Activated naive CD8-positive, alpha-beta T cell treated with anti-CD3 and anti-CD28 coated beads, Interleukin-2, amount 50 U/mL, for 24 hours (primary cell): ENCODE results near the gene POLR2F.

ENCODE experiments used
- ATAC-seq: fragments of 150-1000 bp; cut with Tn5 transposase; one replicate; pipeline ENCODE4 v1.10.0; 2021
- DNase-seq: peaks from one replicate; pipeline ENCODE4 v3.0.0; 2021
- H3K27ac Mint-ChIP-seq: one replicate; pipeline ENCODE4 v1.8.0; 2021; ENCODE audit warnings: mild to moderate bottlenecking, mixed read lengths
- H3K27me3 Mint-ChIP-seq: one replicate; pipeline ENCODE4 v1.8.0; 2021; ENCODE audit warnings: mixed read lengths
- H3K36me3 Mint-ChIP-seq: one replicate; pipeline ENCODE4 v1.8.0; 2021; ENCODE audit warnings: low read depth, mixed read lengths
- H3K4me1 Mint-ChIP-seq: one replicate; pipeline ENCODE4 v1.8.0; 2021; ENCODE audit warnings: mixed read lengths
- H3K4me3 Mint-ChIP-seq: one replicate; pipeline ENCODE4 v1.8.0; 2021; ENCODE audit warnings: mild to moderate bottlenecking, moderate library complexity, mixed read lengths
- H3K9me3 Mint-ChIP-seq: one replicate; pipeline ENCODE4 v1.8.0; 2021; ENCODE audit warnings: mixed read lengths

POLR2F gene

GRCh38 chr22:37918580-37919270 is 34.8 kb upstream of the POLR2F start:
- no peak overlapping the region for H3K27ac Mint-ChIP-seq
- DNase-seq (no peak), ATAC-seq (no peak)
- no peaks in the 10 kb centered on the region for H3K9me3 Mint-ChIP-seq
- H3K4me3 Mint-ChIP-seq: no peak overlapping the region
- H3K4me1 Mint-ChIP-seq: peaks cover 5% of the 10 kb centered on the region
- peaks cover 8% of the 10 kb centered on the region for H3K36me3 Mint-ChIP-seq
- H3K27me3 Mint-ChIP-seq: no peaks in the 10 kb centered on the region

DNA sequence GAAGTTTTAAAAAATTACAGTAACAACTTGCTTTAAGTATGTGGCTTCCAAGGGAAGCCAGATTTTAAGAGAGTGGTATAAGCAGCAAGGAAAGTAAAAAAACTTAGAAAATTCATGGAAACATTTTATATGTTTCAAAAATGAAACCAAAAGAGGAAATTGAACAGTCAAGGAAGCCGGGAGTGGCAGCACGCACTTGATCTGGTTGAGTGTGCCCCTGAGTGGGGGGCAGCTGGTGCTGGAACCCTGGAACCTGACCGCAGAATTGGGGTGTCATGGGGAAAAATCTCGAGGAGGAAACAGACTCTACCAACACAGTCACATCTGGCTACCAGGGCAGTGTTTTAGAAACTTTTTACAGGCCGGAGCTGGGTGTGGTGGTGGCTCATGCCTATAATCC is 33.4 kb upstream of the POLR2F start:
- DNase-seq (no peak), ATAC-seq (no peak)
- Mint-ChIP-seq H3K36me3 (peaks cover 8% of the 10 kb centered on the region), H3K27ac (peak overlapping the region; percentile 90), H3K9me3 (no peaks in the 10 kb centered on the region), H3K27me3 (no peaks in the 10 kb centered on the region), H3K4me3 (no peak overlapping the region), H3K4me1 (peaks cover 5% of the 10 kb centered on the region)

DNA sequence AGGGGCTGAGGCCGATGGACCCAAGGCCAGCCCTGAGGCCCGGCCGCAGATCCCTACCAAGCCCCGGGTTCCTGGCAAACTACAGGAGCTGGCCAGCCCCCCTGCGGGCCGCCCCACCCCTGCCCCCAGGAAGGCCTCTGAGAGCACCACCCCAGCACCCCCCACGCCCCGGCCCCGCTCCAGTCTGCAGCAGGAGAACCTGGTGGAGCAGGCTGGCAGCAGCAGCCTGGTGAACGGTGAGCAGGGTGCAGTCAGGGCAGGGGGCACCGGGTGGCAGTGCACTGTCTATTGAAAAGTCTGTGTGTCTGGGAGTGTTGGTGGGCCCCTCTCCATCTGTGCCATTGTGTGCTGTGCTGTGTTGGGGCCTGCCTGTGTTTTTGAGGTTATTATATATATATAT is 31.3 kb upstream of the POLR2F start:
- H3K9me3 Mint-ChIP-seq: no peaks in the 10 kb centered on the region
- no peak overlapping the region for H3K4me3 Mint-ChIP-seq
- ATAC-seq: no peak
- peaks cover 5% of the 10 kb centered on the region for H3K4me1 Mint-ChIP-seq
- no peak for DNase-seq
- no peaks in the 10 kb centered on the region for H3K27me3 Mint-ChIP-seq
- H3K36me3 Mint-ChIP-seq: peaks cover 8% of the 10 kb centered on the region
- H3K27ac Mint-ChIP-seq: no peak overlapping the region

DNA sequence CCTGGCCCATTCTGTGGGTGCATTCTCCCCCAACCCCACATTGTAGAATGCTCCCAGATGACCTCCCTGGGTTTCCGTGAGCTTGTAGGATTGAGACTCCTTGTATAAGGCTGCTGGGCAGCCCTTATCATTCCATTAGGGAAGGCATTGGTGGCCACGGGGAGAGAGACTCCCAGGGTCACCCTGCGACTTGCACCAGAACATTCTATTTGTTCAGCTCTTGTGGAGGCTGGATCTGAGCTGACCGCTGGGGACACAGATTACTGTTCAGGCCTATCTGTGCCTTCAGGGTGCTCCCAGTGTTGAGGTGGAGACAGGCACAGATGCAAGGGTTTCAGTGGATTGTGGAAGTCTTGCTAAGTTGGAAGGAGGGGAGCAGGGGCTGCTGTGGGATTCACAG is 29.6 kb upstream of the POLR2F start:
- no peak for ATAC-seq
- H3K9me3 Mint-ChIP-seq: no peaks in the 10 kb centered on the region
- no peak overlapping the region for H3K27ac Mint-ChIP-seq

GRCh38 chr22:37924386-37925065 is 29.0 kb upstream of the POLR2F start:
- H3K9me3 Mint-ChIP-seq: no peaks in the 10 kb centered on the region
- no peak for ATAC-seq
- no peak overlapping the region for H3K4me3 Mint-ChIP-seq
- no peak overlapping the region for H3K27ac Mint-ChIP-seq
- H3K4me1 Mint-ChIP-seq: peaks cover 5% of the 10 kb centered on the region
- no peaks in the 10 kb centered on the region for H3K27me3 Mint-ChIP-seq
- H3K36me3 Mint-ChIP-seq: peaks cover 8% of the 10 kb centered on the region
- no peak for DNase-seq

More for the DNA sequence above, 29.6 kb upstream of the POLR2F start:
- H3K36me3 Mint-ChIP-seq: peaks cover 8% of the 10 kb centered on the region
- no peak for DNase-seq
- peaks cover 5% of the 10 kb centered on the region for H3K4me1 Mint-ChIP-seq
- no peaks in the 10 kb centered on the region for H3K27me3 Mint-ChIP-seq
- H3K4me3 Mint-ChIP-seq: no peak overlapping the region

GRCh38 chr22:37925330-37925729 is 28.2 kb upstream of the POLR2F start:
- Mint-ChIP-seq H3K4me1 (peaks cover under 1% of the 10 kb centered on the region), H3K36me3 (peaks cover 3% of the 10 kb centered on the region), H3K27ac (no peak overlapping the region), H3K9me3 (no peaks in the 10 kb centered on the region), H3K27me3 (no peaks in the 10 kb centered on the region), H3K4me3 (no peak overlapping the region)
- DNase-seq (no peak), ATAC-seq (no peak)

DNA sequence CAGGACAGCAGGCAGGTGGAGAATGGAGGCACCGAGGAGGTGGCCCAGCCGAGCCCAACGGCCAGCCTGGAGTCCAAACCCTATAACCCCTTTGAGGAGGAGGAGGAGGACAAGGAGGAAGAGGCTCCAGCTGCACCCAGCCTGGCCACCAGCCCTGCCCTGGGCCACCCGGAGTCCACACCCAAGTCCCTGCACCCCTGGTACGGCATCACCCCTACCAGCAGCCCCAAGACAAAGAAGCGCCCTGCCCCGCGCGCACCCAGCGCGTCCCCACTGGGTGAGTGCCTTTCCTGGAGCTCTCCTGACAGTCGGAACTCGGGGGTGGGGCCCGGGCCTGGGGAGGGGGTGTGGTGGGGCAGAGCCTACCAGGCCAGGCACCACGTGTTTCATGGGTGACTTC is 27.7 kb upstream of the POLR2F start:
- no peaks in the 10 kb centered on the region for H3K9me3 Mint-ChIP-seq
- peaks cover 3% of the 10 kb centered on the region for H3K36me3 Mint-ChIP-seq
- H3K4me1 Mint-ChIP-seq: no peaks in the 10 kb centered on the region
- no peak overlapping the region for H3K27ac Mint-ChIP-seq
- H3K4me3 Mint-ChIP-seq: no peak overlapping the region
- H3K27me3 Mint-ChIP-seq: no peaks in the 10 kb centered on the region
- no peak for DNase-seq
- ATAC-seq: peak; percentile 25

DNA sequence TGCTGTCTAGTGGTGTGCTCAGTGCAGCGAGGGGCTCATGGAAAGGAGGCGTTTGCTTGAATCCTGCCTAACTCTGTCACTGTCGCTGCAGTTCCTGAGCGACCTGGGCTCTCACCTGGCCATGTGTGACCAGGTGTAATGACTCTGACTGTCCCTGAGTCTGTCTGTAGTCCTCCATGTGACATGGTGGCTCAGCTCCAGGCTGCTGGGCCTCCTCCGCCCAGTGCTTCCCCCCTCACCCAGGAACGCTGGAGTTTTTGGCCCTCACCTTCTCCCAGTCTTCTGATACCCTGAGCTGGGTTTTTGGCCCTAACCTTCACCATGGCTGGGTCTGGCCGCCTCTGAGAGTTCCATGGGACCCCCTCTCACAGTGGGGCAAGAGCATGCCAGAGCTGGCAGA is 27.1 kb upstream of the POLR2F start:
- no peaks in the 10 kb centered on the region for H3K9me3 Mint-ChIP-seq
- no peak for ATAC-seq
- no peak for DNase-seq
- peaks cover 3% of the 10 kb centered on the region for H3K36me3 Mint-ChIP-seq
- no peak overlapping the region for H3K27ac Mint-ChIP-seq
- H3K4me3 Mint-ChIP-seq: no peak overlapping the region
- no peaks in the 10 kb centered on the region for H3K4me1 Mint-ChIP-seq
- no peaks in the 10 kb centered on the region for H3K27me3 Mint-ChIP-seq

GRCh38 chr22:37926771-37927636 is 26.5 kb upstream of the POLR2F start:
- ATAC-seq: no peak
- no peaks in the 10 kb centered on the region for H3K9me3 Mint-ChIP-seq
- no peaks in the 10 kb centered on the region for H3K27me3 Mint-ChIP-seq
- H3K36me3 Mint-ChIP-seq: peaks cover 1% of the 10 kb centered on the region
- H3K4me3 Mint-ChIP-seq: no peak overlapping the region
- H3K4me1 Mint-ChIP-seq: no peaks in the 10 kb centered on the region
- no peak for DNase-seq
- no peak overlapping the region for H3K27ac Mint-ChIP-seq

- Mint-ChIP-seq H3K36me3 (peaks cover 1% of the 10 kb centered on the region), H3K9me3 (no peaks in the 10 kb centered on the region), H3K4me1 (no peaks in the 10 kb centered on the region), H3K4me3 (no peak overlapping the region), H3K27ac (no peak overlapping the region), H3K27me3 (no peaks in the 10 kb centered on the region)
- no peak for ATAC-seq
- DNase-seq: no peak
These were observed 25.9 kb upstream of the POLR2F start for GRCh38 chr22:37927637-37927936.

DNA sequence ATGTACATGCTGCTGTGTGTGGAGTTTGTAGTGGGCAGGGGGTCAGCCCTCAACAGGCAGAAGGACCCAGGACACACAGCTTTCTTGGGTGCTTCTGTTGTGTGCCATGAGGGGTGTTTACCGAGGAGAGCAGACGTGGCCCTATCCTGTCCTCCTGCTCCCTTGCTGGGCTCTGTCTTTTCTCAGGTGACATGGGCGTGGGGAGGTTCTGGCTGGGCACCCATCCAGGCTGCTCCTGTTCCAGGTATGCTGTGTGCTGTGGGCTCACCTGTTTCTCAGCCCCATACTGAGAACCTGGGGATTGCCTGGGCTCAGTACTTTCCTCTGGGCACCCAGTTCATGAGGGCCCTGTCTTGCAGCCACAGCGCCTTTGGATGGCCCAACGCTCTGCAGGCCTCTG is 24.1 kb upstream of the POLR2F start:
- Mint-ChIP-seq H3K9me3 (no peaks in the 10 kb centered on the region), H3K4me3 (no peak overlapping the region), H3K27ac (no peak overlapping the region), H3K27me3 (no peaks in the 10 kb centered on the region), H3K36me3 (no peaks in the 10 kb centered on the region), H3K4me1 (peaks cover 12% of the 10 kb centered on the region)
- ATAC-seq: no peak
- no peak for DNase-seq

GRCh38 chr22:37930270-37930951 is 23.1 kb upstream of the POLR2F start:
- DNase-seq: no peak
- H3K4me1 Mint-ChIP-seq: peaks cover 12% of the 10 kb centered on the region
- no peaks in the 10 kb centered on the region for H3K27me3 Mint-ChIP-seq
- H3K9me3 Mint-ChIP-seq: no peaks in the 10 kb centered on the region
- H3K27ac Mint-ChIP-seq: no peak overlapping the region
- H3K4me3 Mint-ChIP-seq: no peak overlapping the region
- no peaks in the 10 kb centered on the region for H3K36me3 Mint-ChIP-seq
- ATAC-seq: no peak

DNA sequence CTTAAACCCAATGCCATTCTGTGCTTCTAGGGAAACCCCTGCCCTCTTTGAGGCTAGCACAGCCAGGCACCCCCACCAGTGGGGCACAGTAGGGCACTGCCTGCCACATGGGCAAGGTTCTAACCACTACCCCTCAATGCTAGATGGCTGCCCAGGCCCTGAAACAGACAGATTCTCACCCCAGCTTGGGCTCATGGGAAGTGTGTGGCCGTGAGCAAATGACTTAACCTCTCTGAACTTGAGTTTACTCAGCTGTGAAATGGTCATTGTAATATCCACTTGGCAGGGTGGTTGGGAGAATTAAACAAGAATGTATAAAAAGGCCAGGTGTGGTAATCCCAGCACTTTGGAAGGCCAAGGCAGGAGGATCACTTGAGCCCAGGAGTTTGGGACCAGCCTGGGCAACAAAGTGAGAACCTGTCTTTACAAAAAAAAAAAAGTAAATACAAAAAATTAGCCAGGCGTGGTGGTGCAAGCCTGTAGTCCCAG is 22.5 kb upstream of the POLR2F start:
- Mint-ChIP-seq H3K27ac (no peak overlapping the region), H3K36me3 (no peaks in the 10 kb centered on the region), H3K27me3 (no peaks in the 10 kb centered on the region), H3K9me3 (no peaks in the 10 kb centered on the region), H3K4me3 (no peak overlapping the region), H3K4me1 (peaks cover 12% of the 10 kb centered on the region)
- no peak for DNase-seq
- ATAC-seq: no peak

DNA sequence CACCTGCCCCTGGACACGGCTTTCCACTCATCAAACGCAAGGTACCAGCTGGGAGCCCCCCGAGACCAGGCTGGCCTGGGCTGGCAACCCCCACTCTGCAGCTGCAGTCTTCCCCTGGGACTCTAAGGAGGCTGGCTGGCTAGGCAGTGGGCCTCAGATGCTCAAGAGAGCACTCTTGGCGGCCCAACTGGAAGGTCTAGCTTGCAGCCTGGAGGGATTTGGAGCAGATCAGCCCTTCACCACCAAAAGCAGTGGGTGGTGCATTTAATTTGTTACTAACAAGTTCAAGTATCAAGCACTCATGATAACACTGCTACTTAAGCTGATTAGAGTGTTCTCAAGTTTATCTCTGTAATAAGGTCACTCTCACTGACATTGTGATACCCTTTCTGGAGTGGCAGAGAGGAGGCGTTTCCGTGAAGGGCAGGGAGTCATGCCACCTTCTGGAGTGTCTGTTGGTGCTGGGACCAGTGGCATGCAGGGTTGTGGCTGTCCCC is 21.6 kb upstream of the POLR2F start:
- Mint-ChIP-seq H3K27ac (no peak overlapping the region), H3K4me3 (no peak overlapping the region), H3K36me3 (no peaks in the 10 kb centered on the region), H3K9me3 (no peaks in the 10 kb centered on the region), H3K4me1 (peaks cover 12% of the 10 kb centered on the region), H3K27me3 (no peaks in the 10 kb centered on the region)
- no peak for DNase-seq
- no peak for ATAC-seq
